Chondrocyte (in vitro differentiated cells): ENCODE measurements around the gene LUZP2. TPM values are rescaled to one million over a fixed set of nuclear protein-coding genes. Genes with fewer than 3 reads are reported as not detected.

Experiments
- DNase-seq: peaks from one replicate; pipeline ENCODE4 v3.0.0; 2021; ENCODE audit warnings: mixed read lengths, low spot score
- H3K27ac Mint-ChIP-seq: one replicate; pipeline ENCODE4 v1.8.0; 2021; ENCODE audit warnings: mild to moderate bottlenecking, moderate library complexity, mixed read lengths; ENCODE audit not compliant: unreplicated experiment
- H3K27me3 Mint-ChIP-seq: 2 replicates; pipeline ENCODE4 v1.8.0; 2021; ENCODE audit warnings: low read depth, mixed read lengths
- H3K36me3 Mint-ChIP-seq: 2 replicates; pipeline ENCODE4 v1.8.0; 2021; ENCODE audit warnings: low read depth, mixed read lengths
- H3K4me1 Mint-ChIP-seq: 2 replicates; pipeline ENCODE4 v1.8.0; 2021; ENCODE audit warnings: low read depth, mild to moderate bottlenecking, mixed read lengths
- H3K4me3 Mint-ChIP-seq: one replicate; pipeline ENCODE4 v1.8.0; 2021; ENCODE audit warnings: mild to moderate bottlenecking, moderate library complexity, mixed read lengths; ENCODE audit not compliant: unreplicated experiment
- H3K9me3 Mint-ChIP-seq: 2 replicates; pipeline ENCODE4 v1.8.0; 2021; ENCODE audit warnings: low read depth, mixed read lengths
- CTCF ChIP-seq: fragments of 200-600 bp; sonication (generic); IDR thresholded peaks from 2 replicates; pipeline ENCODE4 v1.5.0; 2021; ENCODE audit warnings: antibody characterized with exemption, mild to moderate bottlenecking, moderate library complexity
- total RNA-seq: library from RNA; stranded (reverse); gene quantifications from 3 replicates; pipeline ENCODE4 v1.2.1, GENCODE V29; 2021

The LUZP2 gene
- total RNA-seq, 1 donor from 2014 or later: 13.9 TPM

GRCh38 chr11:25068451-25068850, 571.6 kb downstream of the LUZP2 start:
- no peak overlapping the region for H3K27ac Mint-ChIP-seq

GRCh38 chr11:25094085-25094802, 597.4 kb downstream of the LUZP2 start:
- H3K9me3 Mint-ChIP-seq: peaks cover 2% of the 10 kb centered on the region
- no peak overlapping the region for H3K27ac Mint-ChIP-seq
- H3K4me3 Mint-ChIP-seq: no peak overlapping the region
- H3K27me3 Mint-ChIP-seq: no peaks in the 10 kb centered on the region
- no peak for TF ChIP-seq CTCF
- no peaks in the 10 kb centered on the region for H3K4me1 Mint-ChIP-seq
- H3K36me3 Mint-ChIP-seq: no peaks in the 10 kb centered on the region
- peak; percentile 79 for DNase-seq

More at GRCh38 chr11:25068451-25068850, 571.6 kb downstream of the LUZP2 start:
- no peaks in the 10 kb centered on the region for H3K36me3 Mint-ChIP-seq
- TF ChIP-seq CTCF: no peak
- DNase-seq: no peak
- peaks cover 7% of the 10 kb centered on the region for H3K9me3 Mint-ChIP-seq
- no peak overlapping the region for H3K4me3 Mint-ChIP-seq
- H3K4me1 Mint-ChIP-seq: no peaks in the 10 kb centered on the region
- no peaks in the 10 kb centered on the region for H3K27me3 Mint-ChIP-seq

- Mint-ChIP-seq H3K27me3 (no peaks in the 10 kb centered on the region), H3K27ac (no peak overlapping the region), H3K4me3 (no peak overlapping the region), H3K4me1 (no peaks in the 10 kb centered on the region), H3K9me3 (no peaks in the 10 kb centered on the region), H3K36me3 (no peaks in the 10 kb centered on the region)
- TF ChIP-seq CTCF: no peak
- no peak for DNase-seq
Measured at GRCh38 chr11:25119416-25119815, 622.6 kb downstream of the LUZP2 start.
